HG02840 (cell line): Measurements from ENCODE around the gene PEAK3.

ENCODE experiments used
- ATAC-seq: cut with Tn5 transposase; IDR thresholded peaks from one replicate; pipeline ENCODE4 v1.9.1; 2021; ENCODE audit warnings: mild to moderate bottlenecking, moderate library complexity, moderate number of reproducible peaks; ENCODE audit not compliant: unreplicated experiment, low FRiP score

The PEAK3 gene

DNA sequence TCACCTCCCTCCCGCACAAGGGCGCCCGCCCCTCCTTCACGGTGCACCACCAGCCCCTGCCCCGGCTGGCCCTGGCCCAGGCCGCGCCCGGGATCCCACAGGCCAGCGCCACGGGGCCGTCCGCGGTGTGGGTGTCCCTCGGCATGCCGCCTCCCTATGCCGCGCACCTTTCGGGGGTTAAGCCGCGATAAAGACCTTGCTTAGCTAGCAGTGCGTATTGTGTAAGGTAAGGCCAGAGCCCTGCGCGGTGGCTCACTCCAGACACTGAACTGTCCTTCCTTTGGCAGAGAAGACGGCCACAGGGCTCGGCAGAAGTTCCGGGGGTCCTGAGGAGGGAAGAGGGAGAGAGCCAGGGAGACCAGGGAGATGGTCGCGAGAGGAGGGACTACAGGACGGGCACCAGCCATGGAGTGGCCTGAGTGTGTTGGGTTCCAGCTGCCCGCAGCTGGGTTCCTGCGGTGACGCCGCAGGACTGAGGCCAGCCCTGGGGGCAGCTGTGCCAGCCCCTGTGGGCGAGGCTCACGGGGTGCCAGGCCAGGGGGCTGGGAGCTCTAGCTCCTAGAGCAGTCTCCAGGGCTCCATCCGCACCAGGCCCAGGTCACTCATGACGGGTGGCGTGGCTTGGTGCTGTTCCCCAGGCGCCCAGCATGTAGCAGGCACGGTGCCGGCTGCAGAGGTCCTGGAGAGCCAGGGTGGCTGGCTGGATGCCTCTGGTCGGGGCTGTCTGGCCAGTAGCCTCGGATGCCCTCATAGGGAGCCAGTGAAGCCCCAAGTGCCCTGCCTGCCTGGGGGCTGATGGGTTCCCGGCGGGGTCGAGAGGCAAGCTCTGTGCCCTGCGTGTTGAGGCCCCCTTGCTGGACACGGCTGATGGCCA lies 53.6 kb downstream of the PEAK3 start:
- ATAC-seq, result no peak

DNA sequence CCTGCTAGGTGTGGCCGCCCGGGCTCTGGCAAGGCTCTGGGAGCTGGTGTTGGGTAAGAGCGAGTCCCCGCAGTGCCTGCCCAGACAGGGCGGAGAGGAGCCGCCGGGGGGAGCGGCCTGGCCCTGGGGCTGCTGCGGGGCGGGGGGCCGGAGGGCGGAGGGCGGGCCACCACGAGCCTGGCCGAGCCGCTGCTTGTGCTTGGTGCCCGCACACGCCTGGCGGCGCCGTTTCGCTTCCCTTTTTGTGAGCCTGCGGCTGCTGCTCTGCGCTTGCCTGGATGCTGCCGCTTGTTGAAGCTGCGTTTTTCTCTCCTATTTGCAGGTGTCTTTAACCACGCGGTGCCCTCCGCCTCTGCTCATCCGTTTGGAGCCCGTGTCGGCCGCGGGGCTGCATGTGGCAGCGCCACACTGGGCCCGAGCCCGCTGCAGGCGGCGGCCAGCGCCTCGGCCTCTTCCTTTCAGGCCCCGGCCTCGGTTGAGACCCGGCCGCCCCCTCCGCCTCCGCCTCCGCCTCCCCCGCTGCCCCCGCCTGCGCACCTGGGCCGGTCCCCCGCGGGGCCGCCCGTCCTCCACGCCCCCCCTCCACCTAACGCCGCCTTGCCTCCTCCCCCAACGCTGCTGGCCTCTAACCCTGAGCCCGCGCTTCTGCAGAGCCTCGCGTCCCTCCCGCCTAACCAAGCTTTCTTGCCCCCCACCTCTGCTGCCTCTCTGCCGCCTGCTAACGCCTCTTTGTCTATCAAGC lies 54.4 kb downstream of the PEAK3 start:
- no peak for ATAC-seq

DNA sequence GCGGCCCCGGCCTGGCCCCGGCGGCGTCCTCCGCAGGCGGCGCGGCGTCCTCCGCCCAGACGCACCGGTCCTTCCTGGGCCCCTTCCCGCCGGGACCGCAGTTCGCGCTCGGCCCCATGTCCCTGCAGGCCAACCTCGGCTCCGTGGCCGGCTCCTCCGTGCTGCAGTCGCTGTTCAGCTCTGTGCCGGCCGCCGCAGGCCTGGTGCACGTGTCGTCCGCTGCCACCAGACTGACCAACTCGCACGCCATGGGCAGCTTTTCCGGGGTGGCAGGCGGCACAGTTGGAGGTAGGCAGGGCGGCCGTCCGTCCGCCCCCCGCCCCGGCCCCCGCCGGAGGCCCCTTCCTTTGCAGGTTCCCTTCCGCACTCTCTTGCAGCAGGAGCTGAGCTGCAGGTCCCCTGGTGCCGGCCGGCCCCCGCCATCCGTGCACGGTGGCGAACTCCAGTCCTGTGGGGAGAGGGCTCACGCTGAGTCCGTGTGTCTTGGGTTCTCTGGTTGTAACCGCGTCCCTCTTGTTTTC lies 55.1 kb downstream of the PEAK3 start:
- ATAC-seq, result no peak

DNA sequence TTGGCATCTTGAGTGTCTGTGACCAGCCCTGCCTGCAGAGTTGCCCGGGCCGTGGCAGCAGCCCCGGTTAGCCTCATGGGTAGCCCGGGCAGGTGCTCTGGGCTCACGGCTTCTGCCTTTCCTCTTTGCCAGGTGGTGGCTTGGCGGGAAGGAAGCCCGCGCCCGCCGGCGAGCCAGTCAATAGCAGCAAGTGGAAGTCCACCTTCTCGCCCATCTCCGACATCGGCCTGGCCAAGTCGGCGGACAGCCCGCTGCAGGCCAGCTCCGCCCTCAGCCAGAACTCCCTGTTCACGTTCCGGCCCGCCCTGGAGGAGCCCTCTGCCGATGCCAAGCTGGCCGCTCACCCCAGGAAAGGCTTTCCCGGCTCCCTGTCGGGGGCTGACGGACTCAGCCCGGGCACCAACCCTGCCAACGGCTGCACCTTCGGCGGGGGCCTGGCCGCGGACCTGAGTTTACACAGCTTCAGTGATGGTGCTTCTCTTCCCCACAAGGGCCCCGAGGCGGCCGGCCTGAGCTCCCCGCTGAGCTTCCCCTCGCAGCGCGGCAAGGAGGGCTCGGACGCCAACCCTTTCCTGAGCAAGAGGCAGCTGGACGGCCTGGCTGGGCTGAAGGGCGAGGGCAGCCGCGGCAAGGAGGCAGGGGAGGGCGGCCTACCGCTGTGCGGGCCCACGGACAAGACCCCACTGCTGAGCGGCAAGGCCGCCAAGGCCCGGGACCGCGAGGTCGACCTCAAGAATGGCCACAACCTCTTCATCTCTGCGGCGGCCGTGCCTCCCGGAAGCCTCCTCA lies 55.7 kb downstream of the PEAK3 start:
- ATAC-seq, result no peak

DNA sequence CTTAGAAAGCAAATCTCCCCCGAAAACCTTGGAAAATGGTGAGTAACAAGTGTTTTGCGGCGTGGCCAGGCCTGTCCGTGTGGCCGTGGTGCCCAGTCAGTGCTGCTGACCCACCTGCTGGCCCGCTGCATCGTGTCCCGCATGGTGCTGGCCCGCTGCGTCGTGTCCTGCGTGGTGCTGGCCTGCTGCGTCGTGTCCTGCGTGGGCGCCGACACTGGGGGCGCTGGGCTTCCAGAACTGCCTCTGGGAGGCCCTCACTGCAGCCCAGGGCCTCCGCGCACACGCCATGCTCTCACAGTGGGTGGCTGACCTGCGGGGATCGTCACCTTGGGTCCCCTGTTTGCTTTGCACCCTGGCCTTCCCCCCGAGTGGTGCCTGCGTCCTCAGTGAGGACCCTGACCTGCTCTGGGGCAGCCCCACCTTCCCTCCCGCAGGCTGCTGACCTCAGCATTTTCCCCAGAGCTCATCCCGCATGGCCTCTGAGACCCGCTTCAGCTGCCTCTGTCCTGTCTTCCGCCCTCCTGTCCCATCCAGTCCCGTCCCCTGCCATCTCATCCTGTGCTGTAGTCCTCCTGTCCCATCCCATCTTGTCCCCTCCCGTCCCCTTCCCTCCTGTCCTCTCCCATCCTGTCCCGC lies 56.4 kb downstream of the PEAK3 start:
- no peak for ATAC-seq

DNA sequence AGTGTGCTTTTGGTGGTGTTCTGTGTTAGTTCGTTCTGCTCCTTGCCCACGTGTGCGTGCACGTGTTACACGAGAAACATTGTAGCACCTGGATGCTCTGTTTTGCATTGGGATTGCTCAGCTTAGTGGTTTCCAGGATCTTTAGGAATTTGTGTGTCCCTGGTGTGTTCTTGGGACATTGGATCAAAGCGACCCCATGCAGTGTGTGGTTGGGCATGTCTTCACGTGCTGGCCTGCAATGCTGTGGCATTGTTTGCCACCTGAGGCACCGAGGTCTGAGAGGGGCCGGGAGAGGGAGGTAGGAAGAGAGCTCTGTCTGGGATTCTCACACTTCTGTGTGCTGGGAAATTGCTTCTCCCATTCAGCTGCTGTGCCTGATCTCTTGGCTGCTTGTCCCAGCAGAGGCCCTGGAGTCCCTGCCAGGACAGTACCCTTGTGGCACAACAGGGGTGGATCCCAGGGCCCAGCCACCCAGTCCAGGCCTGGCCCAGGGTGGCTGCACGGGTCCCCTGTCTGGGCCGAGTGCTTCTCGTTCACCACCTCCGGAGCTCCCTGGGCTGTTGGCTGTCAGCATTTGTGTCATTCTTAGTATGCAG lies 57.1 kb downstream of the PEAK3 start:
- no peak for ATAC-seq
